HG02610 (cell line): ENCODE results near the gene EFNA3.

Experiments used
- ATAC-seq: cut with Tn5 transposase; IDR thresholded peaks from one replicate; pipeline ENCODE4 v1.9.1; 2021; ENCODE audit warnings: mild to moderate bottlenecking, moderate library complexity; ENCODE audit not compliant: unreplicated experiment

The EFNA3 gene

GRCh38 chr1:155078469-155079209 lies at the start of gene EFNA3:
EFNA3 (plus strand) TSS chr1:155078837; CDS start chr1:155078942, 105 bp downstream.
- ATAC-seq: no peak

DNA sequence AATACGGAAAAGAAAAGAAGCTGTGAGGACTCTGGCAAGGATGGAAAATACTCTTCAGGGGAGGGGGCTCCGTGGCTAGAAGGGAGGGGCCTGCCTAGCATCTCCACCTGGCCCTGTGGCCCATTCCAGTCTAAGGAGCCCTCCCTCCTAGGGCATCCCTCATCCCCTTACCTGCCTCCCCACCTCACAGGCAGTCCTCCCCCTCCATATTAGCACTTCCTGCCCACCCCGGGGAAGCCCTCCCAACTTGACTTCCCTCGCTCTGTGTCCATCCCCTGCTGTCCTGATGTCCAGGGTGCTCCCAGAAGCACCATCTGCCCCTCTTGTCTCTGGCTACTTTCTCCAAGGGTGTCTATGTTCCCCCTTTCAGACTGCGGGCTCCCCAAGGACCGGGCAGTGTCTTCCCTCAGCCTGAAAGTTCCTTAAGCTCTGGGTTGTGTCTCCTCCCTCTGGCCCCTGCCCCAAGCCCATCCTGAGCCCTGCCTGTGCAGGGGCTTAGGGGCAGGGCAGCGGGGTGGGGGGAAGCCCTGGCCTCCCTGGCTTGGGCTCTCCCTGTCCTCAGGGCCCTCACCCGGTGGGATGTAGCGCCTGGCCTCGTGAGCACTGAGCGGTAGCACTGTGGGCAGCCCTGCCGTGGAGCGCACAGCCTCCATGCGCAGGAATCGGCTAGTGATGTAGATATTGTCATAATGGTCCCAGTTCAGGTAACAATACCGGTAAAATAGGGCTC lies 49.0 kb upstream of the EFNA3 start:
- ATAC-seq: no peak

DNA sequence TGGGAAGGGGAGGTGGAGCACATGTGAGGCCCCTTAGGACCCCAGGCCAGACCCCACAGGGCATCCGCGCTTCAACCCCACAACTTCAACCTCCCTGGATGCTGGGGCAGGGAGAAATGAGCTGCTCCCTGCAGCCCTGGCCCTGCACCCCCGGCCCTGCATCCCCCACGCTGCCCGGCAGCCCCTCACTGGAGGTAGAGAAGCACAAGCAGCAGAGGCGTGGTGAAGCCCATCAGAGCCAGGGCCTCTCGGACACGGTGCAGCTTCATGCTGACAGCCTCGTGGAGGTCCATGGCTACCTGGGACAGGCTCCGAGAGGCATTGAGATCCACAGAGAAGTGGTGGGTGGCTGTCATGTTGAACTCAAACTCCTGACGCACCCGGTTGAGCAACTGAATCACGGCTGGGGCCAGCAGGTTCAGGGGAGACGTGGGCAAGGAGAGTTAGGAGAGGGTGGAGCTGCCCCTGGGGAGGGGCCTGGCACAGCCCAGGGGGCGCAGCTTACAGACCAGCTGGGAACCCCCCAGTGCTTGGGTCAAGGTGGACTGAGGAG lies 48.3 kb upstream of the EFNA3 start:
- ATAC-seq: no peak

DNA sequence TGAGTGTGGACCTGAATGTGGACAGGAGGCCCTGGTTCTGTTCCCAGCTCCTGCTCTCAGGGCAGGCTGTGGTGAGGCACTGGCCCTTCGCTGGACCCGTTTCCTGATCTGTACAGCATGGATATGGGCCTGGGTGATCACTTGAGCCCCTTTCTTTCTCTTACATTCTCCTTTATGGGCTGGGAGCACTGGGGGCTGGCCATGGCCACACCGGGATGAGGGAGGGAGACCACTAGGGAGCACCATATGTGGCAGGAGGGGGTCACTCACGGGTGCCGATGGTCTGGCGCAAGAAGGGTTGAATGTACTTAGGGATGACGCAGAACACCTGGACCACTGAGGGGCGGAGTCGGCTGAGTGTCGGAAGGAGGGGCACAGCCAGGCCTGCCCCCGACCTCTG lies 47.7 kb upstream of the EFNA3 start:
- ATAC-seq: no peak

- ATAC-seq: no peak
These were observed 45.8 kb upstream of the EFNA3 start for GRCh38 chr1:155032886-155033285.

- ATAC-seq: no peak
These were observed 45.1 kb upstream of the EFNA3 start, which contains the start of the genes DCST1 and DCST2 for GRCh38 chr1:155033524-155033923. DCST1 (plus strand) TSS chr1:155033824; CDS start chr1:155034037, 213 bp downstream. DCST2 (minus strand) TSS chr1:155033781; CDS start chr1:155033701, 80 bp downstream.

- ATAC-seq: no peak
These were observed 44.1 kb upstream of the EFNA3 start for GRCh38 chr1:155034318-155035208.

GRCh38 chr1:155035936-155036335 lies 42.7 kb upstream of the EFNA3 start:
- no peak for ATAC-seq

DNA sequence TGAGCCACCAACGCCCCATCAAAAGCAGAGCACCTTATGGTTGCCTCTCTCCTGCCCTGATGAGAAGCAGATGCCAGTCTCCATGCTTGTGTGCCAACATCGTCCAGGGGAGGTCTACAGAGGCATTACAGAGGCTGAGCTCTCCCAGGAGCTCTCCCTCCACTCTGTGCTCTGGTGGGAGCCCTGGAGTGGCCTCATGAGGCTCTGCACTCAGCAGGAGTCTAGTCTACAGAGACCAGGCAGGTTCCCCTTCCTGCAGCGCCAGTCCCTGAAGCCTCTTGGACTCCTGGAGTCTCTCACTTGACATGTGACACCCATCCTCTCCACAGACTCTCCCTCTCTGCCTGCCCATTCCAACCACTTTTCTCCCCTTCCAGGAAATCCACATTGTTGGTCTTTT lies 41.6 kb upstream of the EFNA3 start:
- no peak for ATAC-seq

GRCh38 chr1:155037851-155038441 lies 40.7 kb upstream of the EFNA3 start:
- no peak for ATAC-seq

DNA sequence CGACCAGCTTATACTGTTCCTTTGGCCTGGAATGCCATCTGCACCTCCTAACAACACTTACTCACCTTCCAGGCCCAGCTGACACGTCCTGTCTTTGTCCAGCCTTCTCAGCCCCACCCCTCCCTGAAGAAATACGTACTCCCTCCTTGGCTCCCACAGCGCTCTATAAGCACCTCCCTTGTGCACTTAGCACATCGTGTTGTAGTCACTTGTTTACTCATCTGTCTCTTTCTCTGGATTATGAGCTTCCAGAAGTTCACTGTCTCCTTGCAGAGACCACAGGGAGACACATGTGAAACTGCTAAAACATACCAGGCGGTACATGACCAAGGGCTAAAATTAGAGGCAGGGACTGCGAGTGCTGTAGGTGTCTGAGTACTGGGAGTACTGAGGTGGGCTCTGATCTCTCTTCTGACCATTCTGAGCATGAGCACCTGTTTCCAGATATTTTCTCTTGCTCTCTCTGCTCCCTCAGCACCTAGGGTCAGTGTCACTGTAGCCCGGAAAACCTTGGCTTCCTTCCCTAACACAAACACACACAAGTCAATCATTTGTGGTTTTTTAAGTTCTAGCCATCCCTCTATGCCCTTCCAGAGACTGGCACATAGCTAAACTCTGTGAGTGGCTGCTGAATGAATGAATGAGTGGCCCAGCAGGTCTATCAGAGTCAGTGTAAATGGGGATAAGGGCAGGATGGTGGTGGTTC lies 39.9 kb upstream of the EFNA3 start:
- no peak for ATAC-seq

DNA sequence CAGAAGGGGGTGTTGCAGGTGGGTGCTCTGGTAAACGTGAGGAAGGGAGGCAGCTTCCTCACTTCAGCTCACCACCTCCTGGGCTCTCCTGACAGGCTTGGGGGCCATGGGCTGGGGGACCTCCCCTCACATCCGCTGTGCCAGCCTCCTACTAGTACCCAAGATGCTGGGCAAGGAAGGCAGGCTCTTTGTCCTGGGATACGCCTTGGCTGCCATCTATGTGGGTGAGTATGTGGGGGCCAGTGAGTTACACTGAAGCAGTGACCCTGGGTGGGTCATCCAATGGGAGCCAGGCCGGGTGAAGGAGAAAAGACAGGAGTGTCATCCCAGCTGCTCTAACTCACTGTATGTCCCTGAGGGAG lies 39.3 kb upstream of the EFNA3 start:
- ATAC-seq: no peak

DNA sequence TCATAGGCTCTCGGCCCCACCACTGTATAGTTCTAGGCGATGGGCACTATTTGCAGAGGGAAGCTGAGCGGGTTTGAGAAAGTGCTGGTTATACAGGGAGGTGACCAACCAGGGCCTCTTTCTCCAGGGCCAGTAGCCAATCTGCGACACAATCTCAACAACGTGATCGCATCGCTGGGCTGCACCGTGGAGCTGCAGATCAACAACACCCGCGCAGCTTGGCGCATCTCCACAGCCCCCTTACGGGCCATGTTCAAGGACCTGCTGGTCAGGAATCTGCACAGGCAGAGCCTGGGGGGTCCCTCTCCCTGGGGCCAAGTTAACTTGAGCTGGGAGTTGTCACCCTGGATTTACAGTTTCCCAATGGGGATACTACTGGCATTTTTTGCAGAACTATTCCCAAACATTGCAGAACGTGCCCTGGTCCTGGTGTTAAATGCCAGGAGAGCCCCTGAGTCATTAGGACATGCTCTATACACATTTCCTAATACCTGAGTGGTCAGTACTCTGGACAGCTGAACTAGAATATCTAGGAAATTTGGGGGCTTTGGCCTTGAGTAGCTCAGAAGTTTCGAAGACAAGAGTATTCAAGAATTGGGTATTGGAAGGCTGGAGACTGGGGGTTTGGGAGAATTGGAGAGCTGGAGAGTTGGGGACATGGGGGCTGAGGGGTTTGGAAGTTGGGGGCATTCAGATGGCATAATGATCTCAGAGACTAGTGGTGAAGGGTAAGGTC lies 38.1 kb upstream of the EFNA3 start:
- no peak for ATAC-seq

DNA sequence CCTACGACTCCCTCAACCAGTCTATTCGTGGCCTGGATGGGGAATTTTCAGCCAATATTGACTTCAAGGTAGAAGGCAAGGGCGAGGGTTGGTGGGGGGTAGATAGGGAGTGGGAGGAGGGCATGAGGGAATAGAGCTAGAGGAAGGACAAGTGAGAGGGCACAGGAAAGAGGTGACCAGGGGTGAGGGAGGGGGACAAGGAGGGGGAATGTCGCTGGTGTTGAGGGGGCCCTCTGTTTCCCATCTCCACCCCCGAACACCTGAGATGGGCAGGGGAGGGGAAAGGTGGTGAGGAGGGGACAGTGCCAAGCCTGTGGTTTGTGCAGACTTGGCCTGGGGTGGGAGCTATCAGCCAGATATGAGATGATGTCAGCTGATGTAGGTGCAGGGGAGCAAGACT lies 35.8 kb upstream of the EFNA3 start:
- ATAC-seq: no peak

DNA sequence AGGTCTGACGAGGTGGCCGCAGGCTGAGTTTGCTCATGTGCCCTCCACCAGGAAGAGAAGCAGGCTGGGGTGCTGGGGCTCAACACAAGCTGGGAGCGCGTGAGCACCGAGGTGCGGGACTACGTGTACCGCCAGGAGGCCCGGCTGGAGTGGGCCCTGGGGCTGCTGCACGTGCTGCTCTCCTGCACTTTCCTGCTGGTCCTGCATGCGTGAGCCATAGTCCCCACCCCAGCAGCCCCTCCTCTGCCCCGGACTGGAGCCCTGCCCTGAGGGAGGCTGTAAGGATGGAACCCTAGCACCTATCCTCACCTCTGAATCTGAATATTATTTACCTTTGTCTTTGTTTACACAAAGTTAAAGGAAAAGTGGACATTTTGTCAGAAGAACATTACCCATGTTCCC lies 35.3 kb upstream of the EFNA3 start:
- ATAC-seq: no peak

DNA sequence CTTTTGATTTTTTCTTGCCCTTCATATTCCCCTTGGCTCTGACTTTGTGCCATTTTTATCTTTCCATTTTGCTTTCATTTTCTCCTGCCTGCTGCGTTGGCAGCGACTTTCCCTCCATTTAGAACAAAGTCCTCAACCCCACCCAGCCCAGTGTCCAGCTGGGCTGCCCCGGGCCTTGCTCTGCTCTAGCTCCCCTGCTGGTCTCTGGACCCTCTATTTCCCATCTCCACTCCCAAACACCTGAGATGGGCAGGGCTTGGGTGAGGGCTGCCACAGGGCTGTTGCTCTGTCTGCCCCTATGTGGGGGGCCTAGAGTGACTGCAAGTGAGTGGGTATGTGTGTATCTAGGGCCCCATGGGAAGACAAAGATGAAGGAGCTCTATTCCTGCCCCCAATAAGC lies 34.8 kb upstream of the EFNA3 start:
- no peak for ATAC-seq

- ATAC-seq: no peak
These were observed 34.3 kb upstream of the EFNA3 start for GRCh38 chr1:155044365-155044764.

DNA sequence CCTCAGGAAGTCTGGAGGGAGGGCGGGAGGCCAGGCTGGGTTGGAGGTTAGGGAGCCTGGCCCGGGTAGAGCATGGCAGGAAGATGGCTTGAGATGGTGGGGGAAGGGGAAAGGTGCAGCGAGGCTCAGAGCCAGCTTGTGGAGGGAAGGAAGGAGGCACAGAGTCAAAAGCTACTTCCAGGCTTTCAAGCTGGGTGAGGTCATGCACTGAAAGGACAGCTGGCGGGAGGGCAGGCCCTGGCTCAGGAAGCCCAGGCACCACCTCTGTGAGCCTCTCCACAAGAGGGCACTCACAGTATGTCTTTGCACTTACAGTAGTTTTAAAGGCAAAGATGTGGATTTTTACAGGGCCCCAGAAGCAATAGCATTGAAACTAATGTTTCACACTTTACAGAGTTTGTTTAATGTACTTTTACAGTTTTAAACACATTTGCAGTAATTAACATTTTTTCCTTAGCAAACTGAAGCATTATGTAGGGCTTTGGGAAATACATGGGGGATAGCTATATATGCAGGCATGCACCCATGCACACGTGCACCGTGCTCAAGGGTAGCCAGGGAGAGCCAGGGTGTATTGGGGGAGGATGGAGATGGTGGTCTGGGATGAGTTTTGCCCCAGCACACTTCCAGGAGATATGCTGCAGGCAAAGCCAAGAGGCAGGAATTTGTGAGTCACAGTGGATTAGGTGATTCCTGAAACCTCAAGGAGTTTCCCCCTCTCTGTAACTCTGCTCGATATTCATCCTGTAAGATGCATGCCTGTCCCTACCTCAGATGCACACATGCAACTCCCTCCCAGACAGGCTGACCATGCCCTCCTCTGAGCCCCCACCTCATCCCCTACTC lies 33.6 kb upstream of the EFNA3 start:
- no peak for ATAC-seq
